Right lobe of liver (tissue), 6 donors: ENCODE results near the gene ARHGAP19. TPM values are rescaled to one million over a fixed set of nuclear protein-coding genes. Genes with fewer than 3 reads are reported as not detected.

ENCODE experiments used
- ATAC-seq, 4 donors: fragments of 200-7000 bp; cut with Tn5 transposase; one replicate each; pipeline ENCODE4 v1.9.1; 2020; ENCODE audit warnings: mild to moderate bottlenecking in 4 of 4, moderate library complexity in 4 of 4
- DNase-seq, 3 donors: peaks; one replicate each; pipeline ENCODE4 v3.0.0-alpha.2; 2020
- H3K27ac ChIP-seq, 3 donors: fragments of 200-600 bp; one replicate each; pipeline ENCODE4 v1.8.0; 2022
- H3K27me3 ChIP-seq, 2 donors: fragments of 200-600 bp; one replicate each; pipeline ENCODE4 v1.8.0; 2022
- H3K36me3 ChIP-seq, 4 donors: fragments of 200-600 bp; sonication (generic) in 1 of 4; one replicate each; pipeline versions ENCODE4 v1.5.1 to v1.8.0; 2017 to 2022; ENCODE audit warnings: control low read depth in 1 of 4
- H3K4me1 ChIP-seq, 4 donors: fragments of 200-600 bp; sonication (generic) in 1 of 4; one replicate each; pipeline versions ENCODE4 v1.5.1 to v1.8.0; 2017 to 2022; ENCODE audit warnings: control low read depth in 1 of 4
- H3K4me3 ChIP-seq, 3 donors: fragments of 200-600 bp; one replicate each; pipeline ENCODE4 v1.8.0; 2022
- H3K9me3 ChIP-seq, 4 donors: fragments of 200-600 bp; sonication (generic) in 1 of 4; one replicate each; pipeline versions ENCODE4 v1.5.1 to v1.8.0; 2017 to 2022; ENCODE audit warnings: control low read depth in 1 of 4
- CTCF ChIP-seq, 4 donors: fragments of 200-600 bp in 3 of 4; fragments of 450-650 bp in 1 of 4; IDR thresholded peaks; one replicate each; pipeline versions ENCODE4 v1.5.1 to v1.8.0; 2016 to 2022; ENCODE audit warnings: antibody characterized with exemption in 4 of 4, mild to moderate bottlenecking in 2 of 4
- POLR2A ChIP-seq: fragments of 450-650 bp; IDR thresholded peaks from one replicate; pipeline ENCODE4 v1.6.1; 2017; ENCODE audit warnings: antibody characterized with exemption, mild to moderate bottlenecking
- WGBS: methylation state at CpG from one replicate; pipeline ENCODE4 v1.1.6; 2018; ENCODE audit warnings: low coverage, low lambda C conversion rate; ENCODE audit not compliant: insufficient coverage; ENCODE audit errors: missing lambda C conversion rate; 5-methylcytosine and 5-hydroxymethylcytosine counted together
- intact Hi-C, 2 donors: fragments of 100-400 bp; cut with DNase I; formaldehyde crosslinking; loops; one replicate each; pipeline versions ENCODE4 v1.11.2 to v1.14.1; 2022
- total RNA-seq, 6 experiments: library from RNA; depleted of rRNA in 2 of 6; stranded (reverse); fragments of >200 nt in 2 of 6; fragmentation: NEBNext Ultra II Directional in 3 of 6; extraction: Animal tissue kit (Norgen Biotek cat#: 25700) in 3 of 6; gene quantifications; one replicate each; pipeline versions ENCODE4 v1.1.0 to v1.2.4, GENCODE V29; 2016 to 2023
- donor health status: DM: no; HTN: yes; CAD: no.
- donor health status: DM: no; HTN: no; CAD: no.
- donor health status: DM: no; HTN: no; CAD: no.
- donor health status: DM: no; HTN: yes; CAD: no.
- donor health status: DM: no; HTN: yes; CAD: no.

Gene ARHGAP19
- total RNA-seq, 6 experiments from 2014 or later = 2.3 to 5.5 (median 3.4) TPM

DNA sequence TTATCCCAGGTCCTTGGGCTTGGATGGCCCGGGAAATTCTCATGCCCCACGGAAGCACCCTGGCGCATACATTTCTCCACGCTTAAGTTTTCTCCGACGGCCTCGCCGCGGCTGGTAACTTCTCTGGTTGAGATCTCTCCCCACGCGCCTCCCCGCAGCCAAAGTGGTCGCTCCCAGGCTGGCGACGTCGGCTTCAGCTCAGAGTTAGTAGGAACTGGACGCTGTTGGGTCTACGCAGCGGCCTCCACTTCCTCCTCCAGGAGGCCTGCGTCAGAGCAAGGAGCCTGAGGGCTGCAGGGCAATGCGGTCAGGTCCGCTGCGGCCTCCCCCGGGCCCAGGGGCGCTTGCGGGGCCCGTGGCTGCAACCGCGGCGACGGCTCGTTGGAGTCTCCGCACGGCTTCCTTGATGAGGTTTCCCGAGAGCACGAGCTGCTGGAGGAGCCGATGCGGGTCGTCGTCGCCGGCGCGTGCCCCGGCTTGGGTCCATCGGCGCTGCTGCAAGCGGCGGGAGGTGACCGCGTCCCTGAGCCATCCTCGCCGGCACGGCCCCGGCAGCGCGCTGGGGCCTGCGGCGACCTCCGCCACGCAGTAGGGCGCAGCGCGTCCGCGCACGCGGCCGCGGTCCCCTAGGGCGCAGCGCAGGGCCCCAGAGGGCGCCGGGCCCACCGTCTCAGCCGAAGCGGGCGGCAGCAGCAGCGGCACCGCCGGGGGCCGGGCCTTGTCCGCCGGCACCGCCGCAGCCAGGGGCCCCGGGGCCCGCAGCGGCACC, 41.3 kb upstream of the ARHGAP19 start:
- WGBS = 0% methylated on average over 12 of the region's 89 CpGs
- DNase-seq = peak; percentile 63 to 75 (median 64)
- intact Hi-C loops = loop anchor here in 1 of 2 donors (10.0 kb wide), 1 partner anchor 49 kb away; no protein-coding TSS in a partner anchor
- peak overlapping the region; percentile 94 to 99 (median 95) for H3K27ac ChIP-seq
- no peaks in the 10 kb centered on the region for H3K9me3 ChIP-seq
- ATAC-seq = peak in 3 of 4 donors; percentile 6 to 11 (median 9)
- no peaks in the 10 kb centered on the region for H3K36me3 ChIP-seq
- H3K4me1 ChIP-seq = peaks cover 0 to 30% (median 4%) of the 10 kb centered on the region in 4 donors
- peak overlapping the region; percentile 77 to 85 (median 84) for H3K4me3 ChIP-seq
- no peaks in the 10 kb centered on the region for H3K27me3 ChIP-seq
- no peak for TF ChIP-seq CTCF (IDR thresholded peaks at IDR 0.05)
- no peak for TF ChIP-seq POLR2A

DNA sequence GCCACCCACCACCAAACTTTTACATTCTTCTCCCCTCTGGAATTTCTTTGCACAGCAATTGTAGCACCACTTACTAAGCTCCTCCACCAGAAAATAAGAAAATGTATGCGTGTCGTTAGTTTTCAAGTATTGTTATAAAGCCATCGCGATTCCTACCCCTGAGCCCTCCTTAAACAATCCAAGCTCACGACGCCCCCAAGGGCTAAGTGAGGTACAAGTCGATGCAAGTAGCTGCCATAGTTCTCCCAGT, 40.8 kb upstream of the ARHGAP19 start:
- under 1% methylated on average over 7 of the region's 7 CpGs for WGBS
- Histone ChIP-seq H3K27ac (peak overlapping the region; percentile 81 to 99 (median 94)), H3K4me1 (peaks cover 0 to 35% (median 6%) of the 10 kb centered on the region in 4 donors), H3K36me3 (no peaks in the 10 kb centered on the region), H3K4me3 (peak overlapping the region; percentile 77 to 85 (median 84)), H3K9me3 (no peaks in the 10 kb centered on the region), H3K27me3 (no peaks in the 10 kb centered on the region)
- TF ChIP-seq CTCF (IDR thresholded peaks at IDR 0.05) (no peak), POLR2A (no peak)
- DNase-seq = no peak
- no peak for ATAC-seq
- intact Hi-C loops = loop anchor here in 1 of 2 donors (10.0 kb wide), 1 partner anchor 48 kb away; no protein-coding TSS in a partner anchor

GRCh38 chr10:97332591-97333350, 40.3 kb upstream of the ARHGAP19 start:
- ATAC-seq (peak; percentile 40 to 60 (median 46)), DNase-seq (peak; percentile 60 to 80 (median 73))
- Histone ChIP-seq H3K36me3 (no peaks in the 10 kb centered on the region), H3K9me3 (no peaks in the 10 kb centered on the region), H3K4me3 (peak overlapping the region; percentile 77 to 85 (median 84)), H3K27me3 (no peaks in the 10 kb centered on the region), H3K4me1 (peaks cover 0 to 38% (median 8%) of the 10 kb centered on the region in 4 donors), H3K27ac (peak overlapping the region; percentile 81 to 99 (median 94))
- intact Hi-C loops = loop anchor here in 1 of 2 donors (10.0 kb wide), 1 partner anchor 48 kb away; no protein-coding TSS in a partner anchor
- TF ChIP-seq POLR2A = peak; percentile 37
- peak; percentile 25 to 48 (median 38) for TF ChIP-seq CTCF (IDR thresholded peaks at IDR 0.05)
- WGBS = 9% methylated on average over 18 of the region's 18 CpGs

- intact Hi-C loops = loop anchor here in 1 of 2 donors (10.0 kb wide), 1 partner anchor 46 kb away; no protein-coding TSS in a partner anchor
- Histone ChIP-seq H3K4me3 (peak overlapping the region; percentile 77 to 85 (median 84)), H3K27ac (peak overlapping the region; percentile 81 to 99 (median 94)), H3K27me3 (no peaks in the 10 kb centered on the region), H3K4me1 (peaks cover 0 to 51% (median 13%) of the 10 kb centered on the region in 4 donors), H3K9me3 (no peaks in the 10 kb centered on the region), H3K36me3 (no peaks in the 10 kb centered on the region)
- no peak for ATAC-seq
- WGBS = 46% methylated on average over 5 of the region's 6 CpGs
- TF ChIP-seq POLR2A = no peak
- TF ChIP-seq CTCF (IDR thresholded peaks at IDR 0.05) = no peak
- no peak for DNase-seq
Measured at GRCh38 chr10:97331153-97331703, 38.8 kb upstream of the ARHGAP19 start.
